GM19395 (cell line): Measurements from ENCODE around the gene KLF12.

ENCODE experiments used
- ATAC-seq: cut with Tn5 transposase; IDR thresholded peaks from one replicate; pipeline ENCODE4 v1.9.1; 2021; ENCODE audit warnings: mild to moderate bottlenecking, moderate library complexity; ENCODE audit not compliant: unreplicated experiment

KLF12 gene

GRCh38 chr13:74134221-74134776, at the start of gene KLF12:
Gene KLF12, minus strand, starts transcription at chr13:74134404.
- peak; percentile 70 for ATAC-seq

- ATAC-seq = no peak
Observed at GRCh38 chr13:74182491-74182890, 48.3 kb upstream of the KLF12 start.

- no peak for ATAC-seq
Observed at GRCh38 chr13:74174810-74175209, 40.6 kb upstream of the KLF12 start.

- ATAC-seq = no peak
Observed at GRCh38 chr13:74173822-74174221, 39.6 kb upstream of the KLF12 start.

- no peak for ATAC-seq
Observed at GRCh38 chr13:74171641-74172040, 37.4 kb upstream of the KLF12 start.

GRCh38 chr13:74169676-74170075, 35.5 kb upstream of the KLF12 start:
- ATAC-seq = no peak

GRCh38 chr13:74168263-74168675, 34.1 kb upstream of the KLF12 start:
- no peak for ATAC-seq

GRCh38 chr13:74166261-74167004, 32.2 kb upstream of the KLF12 start:
- no peak for ATAC-seq

- no peak for ATAC-seq
Observed at GRCh38 chr13:74162782-74163181, 28.6 kb upstream of the KLF12 start.

GRCh38 chr13:74162135-74162534, 27.9 kb upstream of the KLF12 start:
- ATAC-seq = no peak

- no peak for ATAC-seq
Observed at GRCh38 chr13:74158571-74159352, 24.6 kb upstream of the KLF12 start.

- no peak for ATAC-seq
Observed at GRCh38 chr13:74158028-74158427, 23.8 kb upstream of the KLF12 start.

- no peak for ATAC-seq
Observed at GRCh38 chr13:74154981-74155380, 20.8 kb upstream of the KLF12 start.

- ATAC-seq = no peak
Observed at GRCh38 chr13:74153316-74153715, 19.1 kb upstream of the KLF12 start.

GRCh38 chr13:74151859-74152258, 17.7 kb upstream of the KLF12 start:
- ATAC-seq = no peak

- ATAC-seq = no peak
Observed at GRCh38 chr13:74148352-74148751, 14.1 kb upstream of the KLF12 start.

GRCh38 chr13:74145249-74145975, 11.2 kb upstream of the KLF12 start:
- ATAC-seq = no peak

- no peak for ATAC-seq
Observed at GRCh38 chr13:74144269-74144668, 10.1 kb upstream of the KLF12 start.

- no peak for ATAC-seq
Observed at GRCh38 chr13:74142257-74142656, 8.1 kb upstream of the KLF12 start.

GRCh38 chr13:74138241-74138640, 4.0 kb upstream of the KLF12 start:
- ATAC-seq = no peak

- no peak for ATAC-seq
Observed at GRCh38 chr13:74136084-74136658, 2.0 kb upstream of the KLF12 start.
